HCT116 (cell line): Measurements from ENCODE around the gene NOXO1. TPM values are rescaled to one million over a fixed set of nuclear protein-coding genes. Genes with fewer than 3 reads are reported as not detected.

Experiments
- ATAC-seq: fragments of 200-7000 bp; cut with Tn5 transposase; 2 replicates; pipeline ENCODE4 v1.9.1; 2020; ENCODE audit warnings: mild to moderate bottlenecking, moderate library complexity
- BruUV-seq: library from RNA; stranded (reverse); fragments of 400-500 nt; replicated peaks from 2 replicates; lab custom pipeline; 2021; lab: Mats Ljungman, UMichigan
- CTCF ChIA-PET: fragments of 300-600 bp; sonication (Branson Sonifier 250); formaldehyde crosslinking; loops from one replicate; lab custom pipeline; 2021; ENCODE audit warnings: antibody characterized with exemption; lab: Charles Lee
- POLR2A ChIA-PET: fragments of 300-600, 350-600 bp; sonication (Branson Sonifier 250); formaldehyde crosslinking; loops from one replicate; lab custom pipeline; 2021; ENCODE audit warnings: antibody characterized with exemption; lab: Charles Lee
- RAD21 ChIA-PET, 2 experiments: fragments of 300-600 bp; sonication (Branson Sonifier 250); formaldehyde crosslinking; loops; one replicate each; lab custom pipeline; 2023; ENCODE audit warnings: low total read pairs in 2 of 2; ENCODE audit not compliant: uncharacterized antibody in 2 of 2, unreplicated experiment in 2 of 2, low non-redundant PET in 1 of 2; lab: Charles Lee
- DNase-seq: peaks from one replicate; pipeline ENCODE4 v3.0.0-alpha.2; 2010; ENCODE audit warnings: low read depth, low spot score
- H2AFZ ChIP-seq: fragments of 200-600 bp; shearing (Covaris generic), sonication (generic); 2 replicates; pipeline ENCODE4 v1.6.1; 2017; ENCODE audit warnings: low read depth, mixed run types, mixed read lengths, antibody characterized with exemption, low read length; ENCODE audit not compliant: poor library complexity, severe bottlenecking
- H3K27ac ChIP-seq: 2 replicates; pipeline ENCODE4 v1.5.1; 2012; ENCODE audit warnings: low read depth, low read length
- H3K27me3 ChIP-seq: fragments of 200-600 bp; sonication (generic); 2 replicates; pipeline ENCODE4 v1.6.1; 2016; ENCODE audit warnings: mixed run types, low read length, mixed read lengths; ENCODE audit not compliant: insufficient read depth
- H3K36me3 ChIP-seq, 2 experiments: fragments of 200-500 bp in 1 of 2; fragments of 200-600 bp in 1 of 2; sonication (Bioruptor generic) in 1 of 2; sonication (generic) in 1 of 2; 2 replicates each; pipeline versions ENCODE4 v1.5.1 to v1.6.1; 2014 to 2016; ENCODE audit warnings: low read length in 2 of 2, inconsistent platforms in 1 of 2, mixed read lengths in 1 of 2, mixed run types in 1 of 2; ENCODE audit not compliant: insufficient read depth in 2 of 2, control insufficient read depth in 1 of 2
- H3K4me1 ChIP-seq, 2 experiments: fragments of 200-600 bp in 1 of 2; sonication (generic) in 1 of 2; 2 replicates each; pipeline versions ENCODE4 v1.5.1 to v1.6.1; 2012 to 2017; ENCODE audit warnings: low read length in 2 of 2, inconsistent platforms in 1 of 2, mild to moderate bottlenecking in 1 of 2, mixed read lengths in 1 of 2, mixed run types in 1 of 2, moderate library complexity in 1 of 2; ENCODE audit not compliant: insufficient read depth in 2 of 2, control insufficient read depth in 1 of 2
- H3K4me2 ChIP-seq: fragments of 200-600 bp; sonication (generic); 2 replicates; pipeline ENCODE4 v1.6.1; 2017; ENCODE audit warnings: mixed run types, low read length, mixed read lengths
- H3K4me3 ChIP-seq, 2 experiments: fragments of 200-600 bp in 1 of 2; sonication (generic) in 1 of 2; replicated peaks in 1 of 2; 2 replicates each; pipeline ENCODE4 v1.5.1; 2011 to 2016; ENCODE audit warnings: low read length in 2 of 2, control low read depth in 1 of 2, low read depth in 1 of 2, mild to moderate bottlenecking in 1 of 2, mixed read lengths in 1 of 2, mixed run types in 1 of 2
- H3K79me2 ChIP-seq: fragments of 200-600 bp; sonication (generic); 2 replicates; pipeline ENCODE4 v1.6.1; 2017; ENCODE audit warnings: mild to moderate bottlenecking, mixed run types, low read length, moderate library complexity, mixed read lengths; ENCODE audit not compliant: insufficient read depth
- H3K9ac ChIP-seq: fragments of 200-600 bp; sonication (generic); 2 replicates; pipeline ENCODE4 v1.6.1; 2016; ENCODE audit warnings: low read length, mixed read lengths
- H3K9me2 ChIP-seq: fragments of 200-600 bp; sonication (generic), shearing (Covaris generic); 2 replicates; pipeline ENCODE4 v1.6.1; 2017; ENCODE audit warnings: mixed run types, mild to moderate bottlenecking, moderate library complexity; ENCODE audit not compliant: insufficient read depth
- H3K9me3 ChIP-seq, 2 experiments: fragments of 200-500 bp in 1 of 2; fragments of 200-600 bp in 1 of 2; sonication (Bioruptor generic) in 1 of 2; sonication (generic) in 1 of 2; 2 replicates each; pipeline ENCODE4 v1.6.1; 2014 to 2017; ENCODE audit warnings: low read length in 2 of 2, mixed read lengths in 2 of 2, inconsistent platforms in 1 of 2, low read depth in 1 of 2, mild to moderate bottlenecking in 1 of 2, mixed run types in 1 of 2, moderate library complexity in 1 of 2; ENCODE audit not compliant: control insufficient read depth in 1 of 2, insufficient read depth in 1 of 2
- H4K20me1 ChIP-seq: fragments of 200-600 bp; sonication (generic), shearing (Covaris generic); 2 replicates; pipeline ENCODE4 v1.6.1; 2017; ENCODE audit warnings: mixed run types, mild to moderate bottlenecking, moderate library complexity; ENCODE audit not compliant: insufficient read depth
- CBX3 ChIP-seq: IDR thresholded peaks from 2 replicates; pipeline ENCODE4 v1.6.1; 2012; ENCODE audit warnings: low read depth
- RAD21 ChIP-seq: IDR thresholded peaks from 2 replicates; pipeline ENCODE4 v1.6.1; 2012; ENCODE audit warnings: low read depth, mild to moderate bottlenecking
- TCF7L2 ChIP-seq: IDR thresholded peaks from 2 replicates; pipeline ENCODE4 v1.7.0; 2011; ENCODE audit warnings: borderline replicate concordance, inconsistent platforms; ENCODE audit not compliant: insufficient read depth, insufficient read length; ENCODE audit errors: extremely low read depth
- intact Hi-C: fragments of 100-400 bp; cut with micrococcal nuclease; formaldehyde crosslinking; loops from 2 replicates; pipeline ENCODE4 v1.10.0; 2022
- total RNA-seq: library from RNA; stranded (reverse); gene quantifications from one replicate; pipeline ENCODE4 v1.2.1, GENCODE V29; 2021; ENCODE audit not compliant: unreplicated experiment
- TF ChIP-seq, protein P1 (sequence below), 3 experiments: fragments of 200-600 bp in 1 of 3; sonication (generic) in 1 of 3; IDR thresholded peaks in 2 of 3; conservative IDR thresholded peaks in 1 of 3; 2 replicates each; pipeline ENCODE4 v1.5.1; 2012 to 2017; ENCODE audit warnings: low read depth in 2 of 3, low read length in 2 of 3, antibody characterized with exemption in 1 of 3, borderline replicate concordance in 1 of 3, control low read depth in 1 of 3, mild to moderate bottlenecking in 1 of 3, mixed read lengths in 1 of 3, mixed run types in 1 of 3, moderate library complexity in 1 of 3; ENCODE audit not compliant: insufficient read depth in 1 of 3

The NOXO1 gene
- total RNA-seq, 1 experiment from 2014 or later: 10.0 TPM

DNA sequence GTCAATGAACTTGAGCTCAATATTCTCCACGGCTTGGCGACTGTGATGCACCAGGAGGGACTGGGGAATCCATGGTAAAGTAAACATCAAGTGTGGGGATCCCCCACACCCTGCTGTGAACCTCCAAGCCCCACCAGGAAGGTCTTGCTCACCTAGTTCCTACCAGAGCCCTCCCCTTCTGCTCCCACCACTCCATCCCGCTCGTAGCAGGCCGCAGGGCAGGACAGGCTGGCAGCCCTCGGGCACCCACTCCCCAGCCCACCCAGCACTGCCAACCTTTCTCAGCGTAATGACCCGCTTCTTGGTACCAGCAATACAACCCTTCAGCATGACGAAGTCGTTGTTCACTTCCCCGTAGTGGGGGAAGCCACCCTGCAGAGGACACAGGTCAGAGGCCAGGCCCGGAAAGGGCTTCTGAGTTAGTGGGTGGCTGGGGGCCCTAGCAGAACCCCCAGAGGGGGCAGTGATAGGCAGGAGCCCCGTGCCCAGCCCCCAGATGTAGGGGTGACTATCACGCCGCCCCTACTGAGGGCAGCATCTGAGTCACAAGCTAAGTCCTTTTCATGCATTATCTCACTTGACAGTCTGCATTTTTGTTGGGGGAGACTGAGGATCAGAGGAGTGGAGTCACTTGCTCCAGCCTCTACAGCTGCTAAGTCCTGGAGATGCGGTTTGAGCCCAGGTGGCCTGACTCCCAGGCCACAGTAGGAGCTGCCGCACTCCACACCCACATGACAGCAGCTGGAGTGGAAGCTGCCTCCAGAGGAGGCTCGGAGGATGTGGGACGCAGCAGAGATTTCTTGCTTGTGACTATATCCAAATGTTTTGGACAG, 35.5 kb downstream of the NOXO1 start:
- Histone ChIP-seq H3K9me2 (no peaks in the 10 kb centered on the region), H2AFZ (no peak overlapping the region), H3K9me3 (no peaks in the 10 kb centered on the region), H4K20me1 (no peaks in the 10 kb centered on the region), H3K4me2 (no peak overlapping the region), H3K36me3 (no peaks in the 10 kb centered on the region), H3K4me1 (peaks cover 14 to 26% of the 10 kb centered on the region in 2 experiments), H3K27ac (no peak overlapping the region), H3K9ac (no peak overlapping the region), H3K4me3 (no peak overlapping the region), H3K79me2 (no peaks in the 10 kb centered on the region), H3K27me3 (no peaks in the 10 kb centered on the region)
- DNase-seq (no peak), ATAC-seq (no peak)
- intact Hi-C loops: no loop called here
- TF ChIP-seq CBX3: no peak
- no peak for TF ChIP-seq TCF7L2
- TF ChIP-seq, protein P1, sequence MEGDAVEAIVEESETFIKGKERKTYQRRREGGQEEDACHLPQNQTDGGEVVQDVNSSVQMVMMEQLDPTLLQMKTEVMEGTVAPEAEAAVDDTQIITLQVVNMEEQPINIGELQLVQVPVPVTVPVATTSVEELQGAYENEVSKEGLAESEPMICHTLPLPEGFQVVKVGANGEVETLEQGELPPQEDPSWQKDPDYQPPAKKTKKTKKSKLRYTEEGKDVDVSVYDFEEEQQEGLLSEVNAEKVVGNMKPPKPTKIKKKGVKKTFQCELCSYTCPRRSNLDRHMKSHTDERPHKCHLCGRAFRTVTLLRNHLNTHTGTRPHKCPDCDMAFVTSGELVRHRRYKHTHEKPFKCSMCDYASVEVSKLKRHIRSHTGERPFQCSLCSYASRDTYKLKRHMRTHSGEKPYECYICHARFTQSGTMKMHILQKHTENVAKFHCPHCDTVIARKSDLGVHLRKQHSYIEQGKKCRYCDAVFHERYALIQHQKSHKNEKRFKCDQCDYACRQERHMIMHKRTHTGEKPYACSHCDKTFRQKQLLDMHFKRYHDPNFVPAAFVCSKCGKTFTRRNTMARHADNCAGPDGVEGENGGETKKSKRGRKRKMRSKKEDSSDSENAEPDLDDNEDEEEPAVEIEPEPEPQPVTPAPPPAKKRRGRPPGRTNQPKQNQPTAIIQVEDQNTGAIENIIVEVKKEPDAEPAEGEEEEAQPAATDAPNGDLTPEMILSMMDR (IDR thresholded peaks at IDR 0.05 in 2 of 3, conservative IDR thresholded peaks at IDR 0.05 in 1 of 3; ENCODE audit: borderline replicate concordance in 1 of 3, insufficient read depth in 1 of 3, low read depth in 2 of 3, low read length in 2 of 3): no peak
- TF ChIP-seq RAD21: no peak
- no TSS peak for BruUV-seq
- CTCF ChIA-PET: no interaction called here
- RAD21 ChIA-PET: no interaction called here
- POLR2A ChIA-PET: interaction anchor here (0.9 to 2.4 kb wide), 2 partner anchors 19 kb away, joined by 3 to 7 read pairs; partner anchors contain the start of gene RPS2
